ENCODE data around the gene BLVRB.
"Not testable (repeated sequence)": the region's sequence is repeated elsewhere in the genome, so short reads cannot be mapped to it uniquely, and the experiment has no call there.

BLVRB gene

GRCh38 chr19:40446263-40446784 lies 19.2 kb downstream of the BLVRB start:
- no peak for DNase-seq

DNA sequence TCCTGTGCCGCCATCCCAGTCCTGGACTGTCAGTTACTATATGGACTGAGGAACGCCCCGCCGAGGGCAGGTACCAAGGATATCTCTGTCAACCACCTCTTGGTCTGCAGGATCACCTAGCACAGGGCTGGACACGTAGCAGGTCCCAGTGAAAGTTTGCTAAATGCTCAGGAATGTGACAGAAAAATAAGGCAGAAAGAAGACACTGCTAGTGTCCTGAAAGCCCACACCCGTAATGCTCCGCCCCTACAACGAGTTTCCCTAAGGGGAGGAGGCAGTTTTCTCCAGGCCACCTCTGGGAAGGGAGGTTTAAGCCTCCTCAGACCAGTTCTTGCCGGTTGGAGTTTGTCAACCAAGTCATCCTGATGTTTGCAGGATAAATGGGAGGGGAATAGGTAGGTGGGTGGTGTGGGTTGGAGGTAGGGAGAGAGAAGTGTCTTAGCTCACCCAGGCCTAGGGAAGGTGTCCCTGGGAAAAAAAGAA lies 19.7 kb downstream of the BLVRB start:
- DNase-seq: no peak

- DNase-seq: no peak
Measured at GRCh38 chr19:40444825-40445312, 20.7 kb downstream of the BLVRB start.

- peak; percentile 90 for DNase-seq
Measured at GRCh38 chr19:40444000-40444824, 21.3 kb downstream of the BLVRB start, which contains the start of gene SERTAD3. Gene SERTAD3 (minus strand): TSS chr19:40444335. CDS start chr19:40442080, 2,255 bp downstream.

GRCh38 chr19:40443131-40443999 lies 22.2 kb downstream of the BLVRB start:
- DNase-seq: peak; percentile 96

DNA sequence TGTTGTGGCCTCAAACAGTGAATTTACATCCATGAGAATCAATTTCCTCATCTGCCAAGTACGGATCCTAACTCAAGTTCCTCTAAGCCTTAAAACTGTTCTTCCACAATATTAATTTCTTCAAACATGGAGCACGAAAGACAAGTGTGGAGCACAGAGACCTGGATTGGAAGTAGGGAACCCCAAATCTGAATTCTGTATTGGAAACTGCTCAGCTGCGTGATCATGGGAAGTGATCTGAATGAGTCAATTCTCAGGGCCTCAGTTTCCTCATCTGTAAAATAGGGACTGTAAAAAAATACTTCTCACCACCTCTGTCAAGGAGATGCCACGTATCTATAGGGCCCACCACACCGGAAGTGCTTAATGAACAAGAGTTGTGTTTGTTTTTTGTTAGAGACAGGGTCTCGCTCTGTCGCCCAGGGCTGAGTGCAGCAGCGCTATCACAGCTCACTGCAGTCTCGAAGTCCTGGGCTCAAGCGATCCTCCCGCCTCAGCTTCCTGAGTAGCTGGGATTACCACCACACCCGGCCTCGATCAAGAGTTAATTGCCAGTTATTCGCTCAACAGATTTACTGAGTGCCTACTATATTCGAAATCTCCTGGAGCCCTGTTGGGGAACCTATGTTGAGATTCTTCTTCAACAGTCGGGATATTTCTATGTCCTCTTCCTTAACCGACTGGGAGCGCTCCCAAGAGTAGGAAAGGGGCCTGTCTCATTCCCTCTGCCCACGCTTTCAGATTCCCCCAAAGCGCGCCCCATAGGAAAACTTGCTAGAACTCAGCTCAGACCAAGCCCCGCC lies 23.0 kb downstream of the BLVRB start:
- no peak for DNase-seq

DNA sequence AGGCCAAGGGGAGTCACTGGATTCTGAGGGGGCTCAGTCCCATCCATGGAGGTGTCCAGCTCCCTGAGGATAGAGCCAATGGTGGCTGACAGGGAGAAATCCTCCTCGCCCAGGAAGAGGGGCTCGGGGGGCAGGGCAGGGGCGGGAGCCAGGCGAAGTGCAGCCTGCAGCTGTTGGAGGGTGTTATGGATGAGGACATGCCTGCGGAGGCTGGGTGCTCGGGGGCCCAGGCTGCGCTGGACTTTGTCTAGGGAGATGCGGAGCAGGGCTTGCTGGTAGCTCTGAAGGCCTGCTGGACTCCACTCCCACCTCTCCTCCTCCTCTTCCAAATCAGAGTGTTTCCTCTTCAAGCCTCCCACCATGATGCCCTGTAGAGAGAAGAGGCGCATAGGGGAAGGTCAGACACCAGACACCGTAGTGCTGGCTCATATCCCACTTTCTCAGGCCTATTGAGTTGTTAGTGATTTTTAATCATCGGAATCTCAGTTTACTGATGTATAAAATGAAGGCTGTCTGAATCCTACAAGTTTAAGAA lies 23.8 kb downstream of the BLVRB start:
- no peak for DNase-seq

- DNase-seq: no peak
Measured at GRCh38 chr19:40438284-40438683, 27.3 kb downstream of the BLVRB start.

- peak; percentile 67 for DNase-seq
Measured at GRCh38 chr19:40433391-40434216, 31.9 kb downstream of the BLVRB start.

DNA sequence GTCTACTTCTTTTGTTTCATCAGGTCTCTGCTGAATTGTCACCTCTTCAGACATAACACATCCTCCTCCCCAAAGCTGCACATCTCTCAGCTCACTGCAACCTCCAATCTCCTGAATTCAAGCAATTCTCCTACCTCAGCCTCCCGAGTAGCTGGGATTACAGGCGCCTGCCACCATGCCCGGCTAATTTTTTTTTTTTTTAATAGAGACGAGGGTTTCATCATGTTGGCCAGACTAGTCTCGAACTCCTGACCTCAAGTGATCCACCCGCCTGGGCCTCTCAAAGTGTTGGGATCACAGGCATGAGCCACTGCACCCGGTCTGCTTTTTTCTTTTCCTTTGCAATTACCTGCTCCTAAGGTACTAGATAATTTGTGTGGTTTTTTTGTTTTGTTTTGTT lies 32.8 kb downstream of the BLVRB start:
- DNase-seq: not testable (repeated sequence)

DNA sequence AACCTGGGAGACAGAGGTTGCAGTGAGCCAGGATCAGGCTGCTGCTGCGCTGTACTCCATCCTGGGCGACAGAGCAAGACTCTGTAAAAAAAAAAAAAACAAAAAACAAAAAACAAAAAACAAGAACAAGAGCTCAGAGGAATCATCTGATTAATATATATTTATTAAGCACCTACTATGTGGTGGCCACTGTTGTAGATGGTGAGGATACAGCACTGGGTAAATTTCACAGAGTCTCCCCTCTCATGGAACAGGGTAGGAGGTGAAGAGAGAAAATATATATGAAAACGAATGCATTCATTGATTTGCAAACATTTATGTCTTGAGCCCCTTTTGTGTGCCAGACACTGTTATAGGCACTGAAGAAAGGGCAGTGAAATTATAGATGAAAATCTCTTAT lies 33.8 kb downstream of the BLVRB start:
- no peak for DNase-seq

DNA sequence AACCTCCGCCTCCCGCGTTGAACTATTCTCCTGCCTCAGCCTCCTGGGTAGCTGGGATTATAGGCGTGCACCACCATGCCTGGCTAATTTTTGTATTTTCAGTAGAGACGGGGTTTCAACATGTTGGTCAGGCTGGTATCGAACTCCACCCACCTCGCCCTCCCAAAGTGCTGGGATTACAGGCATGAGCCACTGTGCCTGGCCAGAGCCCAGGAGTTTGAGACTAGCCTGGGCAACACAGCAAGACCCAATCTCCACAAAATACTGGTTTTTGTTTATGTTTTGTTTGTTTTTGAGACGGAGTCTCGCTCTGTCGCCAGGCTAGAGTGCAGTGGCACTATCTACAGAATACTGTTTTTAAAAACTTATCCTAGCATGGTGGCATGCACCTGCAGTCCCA lies 35.3 kb downstream of the BLVRB start:
- DNase-seq: not testable (repeated sequence)

DNA sequence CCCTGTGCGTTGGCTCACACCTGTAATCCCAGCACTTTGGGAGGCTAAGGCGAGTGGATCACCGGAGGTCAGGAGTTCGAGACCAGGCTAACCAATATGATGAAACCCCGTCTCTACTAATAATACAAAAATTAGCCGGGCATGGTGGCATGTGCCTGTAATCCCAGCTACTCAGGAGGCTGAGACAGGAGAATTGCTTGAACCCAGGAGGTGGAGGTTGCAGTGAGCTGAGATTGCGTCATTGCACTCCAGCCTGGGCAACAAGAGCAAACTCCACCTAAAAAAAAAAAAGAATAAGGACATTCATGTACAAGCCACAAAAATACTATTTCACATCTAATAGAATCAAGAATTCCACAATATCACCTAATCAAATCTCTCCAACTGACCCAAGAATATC lies 37.3 kb downstream of the BLVRB start:
- DNase-seq: not testable (repeated sequence)

DNA sequence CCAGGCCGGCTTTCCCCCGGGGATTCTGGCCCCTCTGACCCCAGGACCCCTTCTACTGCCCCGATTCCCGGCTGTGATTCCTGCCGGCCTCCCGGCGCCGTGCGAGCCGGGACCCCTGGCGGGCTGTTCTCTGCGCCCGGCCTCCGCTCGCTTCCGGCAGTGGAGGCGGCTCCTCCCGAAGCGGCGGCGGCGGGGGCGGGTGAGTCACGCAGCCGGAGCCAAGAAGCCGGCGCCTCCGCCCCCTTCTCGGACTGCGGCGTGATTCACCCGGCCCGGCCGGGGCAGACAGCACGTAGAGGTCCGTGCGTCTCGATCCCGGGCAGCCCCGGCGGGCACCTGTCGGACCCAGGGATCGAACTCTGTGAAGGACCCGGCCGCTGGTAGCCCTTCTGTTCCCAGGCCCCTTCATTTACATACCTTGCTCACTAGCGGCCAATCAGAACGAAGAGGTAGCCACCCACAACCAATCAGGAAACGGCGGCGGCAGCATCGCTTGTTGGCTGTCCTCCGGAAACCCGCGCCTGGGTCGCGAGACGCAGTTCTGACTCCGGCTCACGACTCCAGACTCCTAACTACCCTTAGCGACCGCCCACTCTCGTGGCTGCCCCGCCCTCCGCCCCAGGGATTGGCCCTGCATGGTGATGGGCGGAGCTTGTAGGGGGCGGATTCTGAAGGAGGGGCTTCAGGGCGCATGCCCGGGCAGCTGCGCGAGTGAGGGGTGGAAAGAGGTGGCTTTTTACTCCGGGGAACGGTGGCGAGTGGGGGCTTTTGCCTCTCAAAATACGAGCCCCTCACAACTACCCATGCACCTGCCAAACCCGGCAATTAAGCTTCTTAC lies 39.9 kb downstream of the BLVRB start, which contains the start of gene SERTAD1:
SERTAD1 (minus strand) TSS at position 543 of the 838 bp plus-strand sequence. CDS start 2,446 bp downstream, outside the sequence.
- peak; percentile 99 for DNase-seq

GRCh38 chr19:40424637-40425449 lies 40.7 kb downstream of the BLVRB start:
- DNase-seq: peak; percentile 42

DNA sequence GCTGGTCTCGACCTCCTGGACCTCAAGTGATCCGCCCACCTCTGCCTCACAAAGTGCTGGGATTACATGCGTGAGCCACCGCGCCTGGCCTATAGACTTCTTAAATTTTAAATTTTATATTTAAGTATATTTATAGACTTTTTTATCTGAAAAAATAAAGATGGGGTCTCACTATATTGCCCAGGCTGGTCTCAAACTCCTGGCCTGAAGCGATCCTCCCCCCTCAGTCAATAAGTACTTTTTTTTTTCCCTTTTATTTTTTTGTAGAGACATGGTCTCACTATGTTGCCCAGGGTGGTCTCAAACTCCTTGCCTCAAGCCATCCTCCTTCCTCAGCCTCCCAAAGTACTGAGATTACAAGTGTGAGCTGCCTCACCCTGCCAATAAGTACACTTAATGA lies 41.6 kb downstream of the BLVRB start:
- DNase-seq: no peak

GRCh38 chr19:40422748-40423566 lies 42.6 kb downstream of the BLVRB start:
- DNase-seq: no peak
